ENCODE measurements around the gene PDHA2. TPM values are rescaled to one million over a fixed set of nuclear protein-coding genes. Genes with fewer than 3 reads are reported as not detected.

The PDHA2 gene
- not detected for total RNA-seq
- polyA plus RNA-seq: not detected
- long read RNA-seq, donor 1: 0 reads
- long read RNA-seq, donor 2: 0 reads
- long read RNA-seq, donor 3: 0 reads
- long read RNA-seq, donor 4: 0 reads

- ATAC-seq (no peak), DNase-seq (peak in 1 of 3 donors; percentile 37)
- intact Hi-C loops (cut with DNase I): no loop called here
- Histone ChIP-seq H3K27me3 (ENCODE audit: control insufficient read depth, insufficient read depth) (no peaks in the 10 kb centered on the region), H3K9me3 (ENCODE audit: control insufficient read depth, low read length) (no peaks in the 10 kb centered on the region), H3K4me3 (ENCODE audit: low read length) (no peak within 1 kb of the TSS), H3K27ac (ENCODE audit: low read length) (no peak within 1 kb of the TSS), H3K4me1 (ENCODE audit: control insufficient read depth, insufficient read depth, low read length) (no peaks in the 10 kb centered on the region)
- WGBS: 97% methylated on average over 22 of the region's 22 CpGs
These were observed at the start of gene PDHA2 for GRCh38 chr4:95839891-95840290. Gene PDHA2, plus strand, starts transcription at chr4:95840093. Its CDS starts 58 bp downstream, at chr4:95840151.

- intact Hi-C loops (cut with DNase I): no loop called here
- no peaks in the 10 kb centered on the region for H3K27me3 ChIP-seq (ENCODE audit: control insufficient read depth, insufficient read depth)
These were observed 41.9 kb upstream of the PDHA2 start for GRCh38 chr4:95798003-95798402.

GRCh38 chr4:95798727-95799126 is 41.2 kb upstream of the PDHA2 start:
- Histone ChIP-seq H3K4me1 (ENCODE audit: control insufficient read depth, insufficient read depth, low read length) (no peaks in the 10 kb centered on the region), H3K27me3 (ENCODE audit: control insufficient read depth, insufficient read depth) (no peaks in the 10 kb centered on the region), H3K9me3 (ENCODE audit: control insufficient read depth, low read length) (no peaks in the 10 kb centered on the region), H3K4me3 (ENCODE audit: low read length) (no peak overlapping the region), H3K27ac (ENCODE audit: low read length) (no peak overlapping the region)
- 79% methylated on average over 3 of the region's 3 CpGs for WGBS
- DNase-seq (no peak), ATAC-seq (no peak)
- intact Hi-C loops (cut with DNase I): no loop called here

More at GRCh38 chr4:95798003-95798402, 41.9 kb upstream of the PDHA2 start:
- 81% methylated on average over 2 of the region's 2 CpGs for WGBS
- Histone ChIP-seq H3K27ac (ENCODE audit: low read length) (no peak overlapping the region), H3K9me3 (ENCODE audit: control insufficient read depth, low read length) (no peaks in the 10 kb centered on the region), H3K4me1 (ENCODE audit: control insufficient read depth, insufficient read depth, low read length) (no peaks in the 10 kb centered on the region), H3K4me3 (ENCODE audit: low read length) (no peak overlapping the region)
- ATAC-seq (no peak), DNase-seq (no peak)

GRCh38 chr4:95821867-95822266 is 18.0 kb upstream of the PDHA2 start:
- Histone ChIP-seq H3K27ac (ENCODE audit: low read length) (no peak overlapping the region), H3K4me1 (ENCODE audit: control insufficient read depth, insufficient read depth, low read length) (peaks cover 2% of the 10 kb centered on the region), H3K9me3 (ENCODE audit: control insufficient read depth, low read length) (no peaks in the 10 kb centered on the region), H3K4me3 (ENCODE audit: low read length) (no peak overlapping the region), H3K27me3 (ENCODE audit: control insufficient read depth, insufficient read depth) (no peaks in the 10 kb centered on the region)
- DNase-seq (no peak), ATAC-seq (no peak)
- intact Hi-C loops (cut with DNase I): no loop called here
- 59% methylated on average over 3 of the region's 3 CpGs for WGBS

- 70% methylated on average over 5 of the region's 5 CpGs for WGBS
- DNase-seq (no peak), ATAC-seq (no peak)
- H3K4me1 ChIP-seq (ENCODE audit: control insufficient read depth, insufficient read depth, low read length): peaks cover 2% of the 10 kb centered on the region
- H3K9me3 ChIP-seq (ENCODE audit: control insufficient read depth, low read length): no peaks in the 10 kb centered on the region
- intact Hi-C loops (cut with DNase I): no loop called here
- no peaks in the 10 kb centered on the region for H3K27me3 ChIP-seq (ENCODE audit: control insufficient read depth, insufficient read depth)
- no peak overlapping the region for H3K27ac ChIP-seq (ENCODE audit: low read length)
- H3K4me3 ChIP-seq (ENCODE audit: low read length): no peak overlapping the region
These were observed 14.3 kb upstream of the PDHA2 start for GRCh38 chr4:95825546-95825945.

- no peak for DNase-seq
- H3K27me3 ChIP-seq (ENCODE audit: control insufficient read depth, insufficient read depth): no peaks in the 10 kb centered on the region
- H3K4me3 ChIP-seq (ENCODE audit: low read length): no peak overlapping the region
- intact Hi-C loops (cut with DNase I): no loop called here
- no peaks in the 10 kb centered on the region for H3K9me3 ChIP-seq (ENCODE audit: control insufficient read depth, low read length)
- no peak for ATAC-seq
- no peaks in the 10 kb centered on the region for H3K4me1 ChIP-seq (ENCODE audit: control insufficient read depth, insufficient read depth, low read length)
- H3K27ac ChIP-seq (ENCODE audit: low read length): no peak overlapping the region
- 91% methylated on average over 2 of the region's 2 CpGs for WGBS
These were observed 9.2 kb upstream of the PDHA2 start for GRCh38 chr4:95830651-95831050.

- no peak overlapping the region for H3K4me3 ChIP-seq (ENCODE audit: low read length)
- 59% methylated on average over 4 of the region's 4 CpGs for WGBS
- no peaks in the 10 kb centered on the region for H3K9me3 ChIP-seq (ENCODE audit: control insufficient read depth, low read length)
- no peaks in the 10 kb centered on the region for H3K4me1 ChIP-seq (ENCODE audit: control insufficient read depth, insufficient read depth, low read length)
- H3K27me3 ChIP-seq (ENCODE audit: control insufficient read depth, insufficient read depth): no peaks in the 10 kb centered on the region
- H3K27ac ChIP-seq (ENCODE audit: low read length): no peak overlapping the region
- no peak for DNase-seq
- no peak for ATAC-seq
- intact Hi-C loops (cut with DNase I): no loop called here
These were observed 8.7 kb upstream of the PDHA2 start for GRCh38 chr4:95831166-95831565.

GRCh38 chr4:95833711-95834194 is 6.1 kb upstream of the PDHA2 start:
- Histone ChIP-seq H3K27ac (ENCODE audit: low read length) (no peak overlapping the region), H3K4me1 (ENCODE audit: control insufficient read depth, insufficient read depth, low read length) (no peaks in the 10 kb centered on the region), H3K27me3 (ENCODE audit: control insufficient read depth, insufficient read depth) (no peaks in the 10 kb centered on the region), H3K9me3 (ENCODE audit: control insufficient read depth, low read length) (no peaks in the 10 kb centered on the region), H3K4me3 (ENCODE audit: low read length) (no peak overlapping the region)
- intact Hi-C loops (cut with DNase I): no loop called here
- DNase-seq (no peak), ATAC-seq (no peak)

GRCh38 chr4:95835672-95836071 is 4.2 kb upstream of the PDHA2 start:
- no peak for ATAC-seq
- intact Hi-C loops (cut with DNase I): no loop called here
- Histone ChIP-seq H3K4me3 (ENCODE audit: low read length) (no peak overlapping the region), H3K9me3 (ENCODE audit: control insufficient read depth, low read length) (no peaks in the 10 kb centered on the region), H3K27me3 (ENCODE audit: control insufficient read depth, insufficient read depth) (no peaks in the 10 kb centered on the region), H3K4me1 (ENCODE audit: control insufficient read depth, insufficient read depth, low read length) (no peaks in the 10 kb centered on the region), H3K27ac (ENCODE audit: low read length) (no peak overlapping the region)
- WGBS: 55% methylated on average over 3 of the region's 3 CpGs
- DNase-seq: no peak

GRCh38 chr4:95838192-95838591 is 1.7 kb upstream of the PDHA2 start:
- WGBS: 42% methylated on average over 2 of the region's 2 CpGs
- H3K27ac ChIP-seq (ENCODE audit: low read length): no peak overlapping the region
- no peak overlapping the region for H3K4me3 ChIP-seq (ENCODE audit: low read length)
- DNase-seq (peak; percentile 17 to 65 (median 46)), ATAC-seq (peak; percentile 92 to 98)
- H3K9me3 ChIP-seq (ENCODE audit: control insufficient read depth, low read length): no peaks in the 10 kb centered on the region
- no peaks in the 10 kb centered on the region for H3K4me1 ChIP-seq (ENCODE audit: control insufficient read depth, insufficient read depth, low read length)
- intact Hi-C loops (cut with DNase I): no loop called here
- no peaks in the 10 kb centered on the region for H3K27me3 ChIP-seq (ENCODE audit: control insufficient read depth, insufficient read depth)

- 55% methylated on average over 3 of the region's 3 CpGs for WGBS
- Histone ChIP-seq H3K4me1 (ENCODE audit: control insufficient read depth, insufficient read depth, low read length) (no peaks in the 10 kb centered on the region), H3K4me3 (ENCODE audit: low read length) (no peak overlapping the region), H3K27me3 (ENCODE audit: control insufficient read depth, insufficient read depth) (no peaks in the 10 kb centered on the region), H3K27ac (ENCODE audit: low read length) (no peak overlapping the region), H3K9me3 (ENCODE audit: control insufficient read depth, low read length) (no peaks in the 10 kb centered on the region)
- intact Hi-C loops (cut with DNase I): no loop called here
- ATAC-seq (no peak), DNase-seq (no peak)
These were observed 8.1 kb downstream of the PDHA2 start for GRCh38 chr4:95847908-95848460.

- no peak for ATAC-seq
- intact Hi-C loops (cut with DNase I): no loop called here
- DNase-seq: no peak
- H3K4me3 ChIP-seq (ENCODE audit: low read length): no peak overlapping the region
- H3K4me1 ChIP-seq (ENCODE audit: control insufficient read depth, insufficient read depth, low read length): no peaks in the 10 kb centered on the region
- H3K27me3 ChIP-seq (ENCODE audit: control insufficient read depth, insufficient read depth): no peaks in the 10 kb centered on the region
- no peak overlapping the region for H3K27ac ChIP-seq (ENCODE audit: low read length)
- no peaks in the 10 kb centered on the region for H3K9me3 ChIP-seq (ENCODE audit: control insufficient read depth, low read length)
These were observed 10.3 kb downstream of the PDHA2 start for GRCh38 chr4:95850161-95850560.
